Calu3 (cell line): ENCODE data around the gene EPYC. TPM values are rescaled to one million over a fixed set of nuclear protein-coding genes. Genes with fewer than 3 reads are reported as not detected.

ENCODE experiments used
- BruUV-seq: library from RNA; stranded (reverse); fragments of 400-500 nt; replicated peaks from 2 replicates; lab custom pipeline; 2021; lab: Mats Ljungman, UMichigan
- CTCF ChIA-PET: fragments of 300-600 bp; sonication (Branson Sonifier 250); formaldehyde crosslinking; loops from one replicate; lab custom pipeline; 2022; ENCODE audit warnings: antibody characterized with exemption; lab: Charles Lee
- DNase-seq: peaks from one replicate; pipeline ENCODE4 v3.0.0; 2022
- H3K27ac Mint-ChIP-seq: one replicate; pipeline ENCODE4 v1.8.0; 2022; ENCODE audit warnings: mixed read lengths; ENCODE audit not compliant: unreplicated experiment
- H3K27me3 Mint-ChIP-seq: one replicate; pipeline ENCODE4 v1.8.0; 2022; ENCODE audit warnings: mixed read lengths; ENCODE audit not compliant: unreplicated experiment
- H3K36me3 Mint-ChIP-seq: one replicate; pipeline ENCODE4 v1.8.0; 2022; ENCODE audit warnings: mild to moderate bottlenecking, moderate library complexity, mixed read lengths; ENCODE audit not compliant: insufficient read depth, unreplicated experiment
- H3K4me1 Mint-ChIP-seq: one replicate; pipeline ENCODE4 v1.8.0; 2022; ENCODE audit warnings: mild to moderate bottlenecking, low read depth, mixed read lengths; ENCODE audit not compliant: unreplicated experiment
- H3K4me3 Mint-ChIP-seq: one replicate; pipeline ENCODE4 v1.8.0; 2022; ENCODE audit warnings: mild to moderate bottlenecking, low read depth, moderate library complexity, mixed read lengths; ENCODE audit not compliant: unreplicated experiment
- H3K9me3 Mint-ChIP-seq: one replicate; pipeline ENCODE4 v1.8.0; 2022; ENCODE audit warnings: low read depth, mixed read lengths; ENCODE audit not compliant: unreplicated experiment
- CTCF ChIP-seq: fragments of 200-600 bp; IDR thresholded peaks from one replicate; pipeline ENCODE4 v1.8.0; 2022; ENCODE audit warnings: antibody characterized with exemption; ENCODE audit not compliant: unreplicated experiment
- intact Hi-C: fragments of 100-400 bp; cut with micrococcal nuclease; formaldehyde crosslinking; loops from one replicate; pipeline ENCODE4 v1.10.0; 2022; ENCODE audit not compliant: unreplicated experiment
- total RNA-seq: library from RNA; stranded (reverse); gene quantifications from 2 replicates; pipeline ENCODE4 v1.2.3, GENCODE V29; 2022

The EPYC gene
- total RNA-seq, 1 experiment from 2014 or later, result not detected

DNA sequence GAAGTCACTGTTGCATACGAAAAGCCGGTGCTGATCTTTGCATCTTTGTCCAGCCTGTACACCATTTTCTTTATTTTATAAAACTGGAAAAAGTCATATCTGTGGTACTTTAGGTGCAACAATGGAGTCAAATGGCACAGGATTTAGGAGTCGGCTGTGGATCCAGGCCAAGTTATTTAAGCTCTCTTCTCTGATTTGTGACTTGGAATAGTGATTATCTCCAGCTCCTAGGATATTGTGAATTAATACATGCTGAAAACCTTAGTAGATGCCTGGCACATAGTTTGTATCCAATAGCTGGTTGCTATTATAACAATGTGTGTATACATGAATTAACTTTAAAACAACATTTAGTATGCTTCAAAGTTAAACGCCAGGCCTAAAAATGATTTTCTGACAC is 43.6 kb downstream of the EPYC start:
- Mint-ChIP-seq H3K27me3 (no peaks in the 10 kb centered on the region), H3K9me3 (no peaks in the 10 kb centered on the region), H3K27ac (no peak overlapping the region), H3K4me3 (no peak overlapping the region), H3K36me3 (no peaks in the 10 kb centered on the region), H3K4me1 (no peaks in the 10 kb centered on the region)
- no peak for TF ChIP-seq CTCF
- CTCF ChIA-PET, result interaction anchor here (0.7 kb wide), 1 partner anchor 16 kb away, joined by 3 read pairs; no protein-coding TSS in a partner anchor
- intact Hi-C loops, result no loop called here
- DNase-seq, result no peak
- no TSS peak for BruUV-seq

DNA sequence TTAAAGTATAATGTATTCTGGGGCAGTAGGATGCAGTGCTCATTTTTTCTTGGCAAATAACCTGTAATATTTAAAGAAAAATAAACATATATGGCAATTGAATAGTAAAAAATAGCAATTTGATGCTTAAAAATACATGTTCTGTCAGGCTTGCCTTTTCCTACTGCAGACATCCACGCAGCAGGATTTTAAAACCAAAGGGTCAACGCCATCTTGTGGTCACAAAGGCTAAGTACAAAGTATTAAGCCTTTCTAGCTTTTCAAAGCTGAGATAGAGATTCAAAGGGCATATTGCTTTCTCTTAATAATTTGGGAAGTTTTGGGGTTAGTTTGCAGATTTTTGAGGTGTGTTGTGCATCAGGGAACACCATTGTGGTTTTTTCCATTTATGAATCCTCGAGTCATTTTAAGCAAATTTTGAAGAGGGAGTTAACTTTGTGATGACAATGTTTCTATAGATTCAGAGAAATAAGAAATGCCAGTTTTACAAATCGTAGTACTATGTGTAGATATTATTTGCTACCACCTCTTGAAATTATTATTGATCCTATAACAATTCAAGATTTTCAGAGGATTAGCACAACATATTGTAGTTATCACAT is 45.1 kb downstream of the EPYC start:
- no TSS peak for BruUV-seq
- intact Hi-C loops, result loop anchor here (1.0 kb wide), 3 partner anchors 14 to 396 kb away; no protein-coding TSS in a partner anchor
- CTCF ChIA-PET, result interaction anchor here (0.7 to 1.6 kb wide), 4 partner anchors 10 to 678 kb away, joined by 3 to 17 read pairs (median 4); no protein-coding TSS in a partner anchor
- Mint-ChIP-seq H3K27ac (no peak overlapping the region), H3K36me3 (no peaks in the 10 kb centered on the region), H3K27me3 (no peaks in the 10 kb centered on the region), H3K4me3 (no peak overlapping the region), H3K9me3 (no peaks in the 10 kb centered on the region), H3K4me1 (no peaks in the 10 kb centered on the region)
- peak; percentile 38 for DNase-seq
- TF ChIP-seq CTCF, result peak; percentile 65

DNA sequence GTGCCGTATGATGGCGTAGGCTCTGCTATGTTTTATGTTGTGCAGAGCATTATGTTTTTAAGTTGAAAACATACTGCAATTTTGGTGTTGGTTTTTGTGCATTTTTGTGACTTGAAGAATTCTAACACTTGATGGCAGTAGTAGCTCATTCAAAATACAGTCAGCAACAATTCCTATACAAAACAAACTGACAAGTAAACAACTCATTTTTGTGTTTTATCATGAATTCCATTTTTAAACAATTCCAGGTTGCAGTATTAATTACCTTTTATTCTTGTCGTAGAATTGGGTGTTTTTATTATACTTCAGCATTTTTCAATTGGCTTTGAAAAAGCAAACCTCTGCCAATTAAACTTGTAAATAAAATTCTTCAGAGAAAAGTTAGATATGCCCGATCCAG is 45.7 kb downstream of the EPYC start:
- BruUV-seq, result no TSS peak
- CTCF ChIA-PET, result interaction anchor here (0.9 to 1.6 kb wide), 4 partner anchors 11 to 403 kb away, joined by 3 to 17 read pairs (median 4); no protein-coding TSS in a partner anchor
- Mint-ChIP-seq H3K36me3 (no peaks in the 10 kb centered on the region), H3K9me3 (no peaks in the 10 kb centered on the region), H3K27ac (no peak overlapping the region), H3K4me1 (no peaks in the 10 kb centered on the region), H3K4me3 (no peak overlapping the region), H3K27me3 (no peaks in the 10 kb centered on the region)
- no peak for DNase-seq
- TF ChIP-seq CTCF, result no peak
- intact Hi-C loops, result loop anchor here (1.0 kb wide), 3 partner anchors 14 to 396 kb away; no protein-coding TSS in a partner anchor

GRCh38 chr12:90958347-90958746 is 46.4 kb downstream of the EPYC start:
- CTCF ChIA-PET, result interaction anchor here (0.9 to 1.6 kb wide), 3 partner anchors 12 to 404 kb away, joined by 3 to 17 read pairs (median 4); no protein-coding TSS in a partner anchor
- H3K4me3 Mint-ChIP-seq, result no peak overlapping the region
- TF ChIP-seq CTCF, result no peak
- no peaks in the 10 kb centered on the region for H3K27me3 Mint-ChIP-seq
- no peak for DNase-seq
- intact Hi-C loops, result no loop called here
- BruUV-seq, result no TSS peak
- H3K27ac Mint-ChIP-seq, result no peak overlapping the region
- H3K36me3 Mint-ChIP-seq, result no peaks in the 10 kb centered on the region
- no peaks in the 10 kb centered on the region for H3K4me1 Mint-ChIP-seq
- H3K9me3 Mint-ChIP-seq, result peaks cover 5% of the 10 kb centered on the region
